ENCODE measurements around the gene RAB29.

Gene RAB29

DNA sequence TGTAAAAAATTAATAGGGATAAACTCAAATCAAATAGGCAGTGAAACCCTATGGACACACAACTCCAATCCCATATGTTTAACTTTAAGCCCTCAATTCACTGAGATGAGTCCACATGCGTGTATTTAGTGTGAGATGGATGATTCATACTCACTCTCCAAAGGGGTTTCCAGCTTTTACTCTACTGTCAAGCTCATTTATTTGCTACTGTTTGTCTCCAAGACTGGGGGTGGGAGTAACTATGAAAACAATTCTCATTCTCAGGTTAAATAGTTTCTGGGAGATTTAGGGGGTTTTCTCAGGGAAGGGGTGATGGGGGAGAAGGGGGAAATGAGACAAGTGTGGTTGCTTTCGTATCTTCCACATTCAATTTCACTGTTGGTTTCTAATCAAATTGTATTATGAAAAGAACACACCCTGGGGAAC, 2.7 kb downstream of the RAB29 start:
- TF ChIP-seq ZNF274 (IDR thresholded peaks at IDR 0.05; ENCODE audit: low read length) = no peak
- no peak for TF ChIP-seq ZNF274 (tag by site-specific recombination; IDR thresholded peaks at IDR 0.05; ENCODE audit: borderline replicate concordance)
- TF ChIP-seq ZNF530 (tag by site-specific recombination; IDR thresholded peaks at IDR 0.05; ENCODE audit: low read depth) = no peak
- H3K4me3 ChIP-seq (ENCODE audit: low read depth, low read length) = no peak overlapping the region
- H3K36me3 ChIP-seq (ENCODE audit: control insufficient read depth in 2 of 2, insufficient read depth in 1 of 2, low read length in 2 of 2) = peaks cover 0 to 13% of the 10 kb centered on the region in 2 experiments; a peak in 1 of 3 replicates
- ChIA-PET CTCF (interaction anchor here (0.6 to 1.2 kb wide), 4 partner anchors 14 to 35 kb away, joined by 3 to 6 read pairs (median 4); no protein-coding TSS in a partner anchor), POLR2A (no interaction called here)
- no peak overlapping the region for H3K27ac ChIP-seq (ENCODE audit: extremely low read depth, low read depth, low read length)
- H3K9me3 ChIP-seq (ENCODE audit: control insufficient read depth, insufficient read depth, low read depth, low read length) = no peaks in the 10 kb centered on the region
- H3K4me1 ChIP-seq (ENCODE audit: control insufficient read depth, insufficient read depth, low read length) = no peaks in the 10 kb centered on the region

DNA sequence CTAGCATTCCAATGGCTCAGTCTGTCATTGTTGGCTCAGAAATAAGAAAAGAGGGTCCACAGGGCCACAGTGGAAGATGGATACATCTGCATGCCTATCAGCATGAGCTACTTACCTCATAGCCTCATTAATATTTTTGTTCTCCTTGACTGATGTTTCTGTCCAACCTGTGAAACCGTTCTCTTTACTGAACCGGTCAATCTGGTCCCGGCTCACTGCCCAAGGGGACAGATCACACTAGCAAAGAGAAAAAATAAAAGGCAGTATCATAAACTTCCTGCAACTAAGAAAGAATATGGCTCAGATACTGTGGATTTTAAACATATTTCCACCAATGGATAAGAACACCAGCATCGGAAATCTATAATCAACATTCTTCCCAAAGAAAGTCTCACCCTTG, 4.7 kb downstream of the RAB29 start:
- no peaks in the 10 kb centered on the region for H3K9me3 ChIP-seq (ENCODE audit: control insufficient read depth, insufficient read depth, low read depth, low read length)
- CTCF ChIA-PET = interaction anchor here (0.6 to 1.7 kb wide), 3 partner anchors 11 to 137 kb away, joined by 3 to 8 read pairs (median 4); no protein-coding TSS in a partner anchor
- no peak overlapping the region for H3K27ac ChIP-seq (ENCODE audit: extremely low read depth, low read depth, low read length)
- H3K4me3 ChIP-seq (ENCODE audit: low read depth, low read length) = no peak overlapping the region
- TF ChIP-seq, protein P1, sequence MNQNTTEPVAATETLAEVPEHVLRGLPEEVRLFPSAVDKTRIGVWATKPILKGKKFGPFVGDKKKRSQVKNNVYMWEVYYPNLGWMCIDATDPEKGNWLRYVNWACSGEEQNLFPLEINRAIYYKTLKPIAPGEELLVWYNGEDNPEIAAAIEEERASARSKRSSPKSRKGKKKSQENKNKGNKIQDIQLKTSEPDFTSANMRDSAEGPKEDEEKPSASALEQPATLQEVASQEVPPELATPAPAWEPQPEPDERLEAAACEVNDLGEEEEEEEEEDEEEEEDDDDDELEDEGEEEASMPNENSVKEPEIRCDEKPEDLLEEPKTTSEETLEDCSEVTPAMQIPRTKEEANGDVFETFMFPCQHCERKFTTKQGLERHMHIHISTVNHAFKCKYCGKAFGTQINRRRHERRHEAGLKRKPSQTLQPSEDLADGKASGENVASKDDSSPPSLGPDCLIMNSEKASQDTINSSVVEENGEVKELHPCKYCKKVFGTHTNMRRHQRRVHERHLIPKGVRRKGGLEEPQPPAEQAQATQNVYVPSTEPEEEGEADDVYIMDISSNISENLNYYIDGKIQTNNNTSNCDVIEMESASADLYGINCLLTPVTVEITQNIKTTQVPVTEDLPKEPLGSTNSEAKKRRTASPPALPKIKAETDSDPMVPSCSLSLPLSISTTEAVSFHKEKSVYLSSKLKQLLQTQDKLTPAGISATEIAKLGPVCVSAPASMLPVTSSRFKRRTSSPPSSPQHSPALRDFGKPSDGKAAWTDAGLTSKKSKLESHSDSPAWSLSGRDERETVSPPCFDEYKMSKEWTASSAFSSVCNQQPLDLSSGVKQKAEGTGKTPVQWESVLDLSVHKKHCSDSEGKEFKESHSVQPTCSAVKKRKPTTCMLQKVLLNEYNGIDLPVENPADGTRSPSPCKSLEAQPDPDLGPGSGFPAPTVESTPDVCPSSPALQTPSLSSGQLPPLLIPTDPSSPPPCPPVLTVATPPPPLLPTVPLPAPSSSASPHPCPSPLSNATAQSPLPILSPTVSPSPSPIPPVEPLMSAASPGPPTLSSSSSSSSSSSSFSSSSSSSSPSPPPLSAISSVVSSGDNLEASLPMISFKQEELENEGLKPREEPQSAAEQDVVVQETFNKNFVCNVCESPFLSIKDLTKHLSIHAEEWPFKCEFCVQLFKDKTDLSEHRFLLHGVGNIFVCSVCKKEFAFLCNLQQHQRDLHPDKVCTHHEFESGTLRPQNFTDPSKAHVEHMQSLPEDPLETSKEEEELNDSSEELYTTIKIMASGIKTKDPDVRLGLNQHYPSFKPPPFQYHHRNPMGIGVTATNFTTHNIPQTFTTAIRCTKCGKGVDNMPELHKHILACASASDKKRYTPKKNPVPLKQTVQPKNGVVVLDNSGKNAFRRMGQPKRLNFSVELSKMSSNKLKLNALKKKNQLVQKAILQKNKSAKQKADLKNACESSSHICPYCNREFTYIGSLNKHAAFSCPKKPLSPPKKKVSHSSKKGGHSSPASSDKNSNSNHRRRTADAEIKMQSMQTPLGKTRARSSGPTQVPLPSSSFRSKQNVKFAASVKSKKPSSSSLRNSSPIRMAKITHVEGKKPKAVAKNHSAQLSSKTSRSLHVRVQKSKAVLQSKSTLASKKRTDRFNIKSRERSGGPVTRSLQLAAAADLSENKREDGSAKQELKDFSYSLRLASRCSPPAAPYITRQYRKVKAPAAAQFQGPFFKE (tag by site-specific recombination; IDR thresholded peaks at IDR 0.05; ENCODE audit: borderline replicate concordance) = no peak
- TF ChIP-seq ZNF292 (tag by site-specific recombination; IDR thresholded peaks at IDR 0.05; ENCODE audit: borderline replicate concordance, low read depth) (no peak), ZNF138 (tag by site-specific recombination; IDR thresholded peaks at IDR 0.05; ENCODE audit: borderline replicate concordance) (no peak), ZNF140 (tag by site-specific recombination; IDR thresholded peaks at IDR 0.05) (no peak), WT1 (tag by site-specific recombination; IDR thresholded peaks at IDR 0.05) (no peak), ZNF214 (tag by site-specific recombination; IDR thresholded peaks at IDR 0.05; ENCODE audit: borderline replicate concordance) (no peak), ZNF302 (tag by site-specific recombination; IDR thresholded peaks at IDR 0.05; ENCODE audit: low read depth) (no peak), ZNF776 (tag by site-specific recombination; IDR thresholded peaks at IDR 0.05; ENCODE audit: borderline replicate concordance) (no peak), ZNF169 (tag by site-specific recombination; IDR thresholded peaks at IDR 0.05) (no peak), ZNF10 (tag by site-specific recombination; IDR thresholded peaks at IDR 0.05) (no peak)
- TF ChIP-seq, protein P2, sequence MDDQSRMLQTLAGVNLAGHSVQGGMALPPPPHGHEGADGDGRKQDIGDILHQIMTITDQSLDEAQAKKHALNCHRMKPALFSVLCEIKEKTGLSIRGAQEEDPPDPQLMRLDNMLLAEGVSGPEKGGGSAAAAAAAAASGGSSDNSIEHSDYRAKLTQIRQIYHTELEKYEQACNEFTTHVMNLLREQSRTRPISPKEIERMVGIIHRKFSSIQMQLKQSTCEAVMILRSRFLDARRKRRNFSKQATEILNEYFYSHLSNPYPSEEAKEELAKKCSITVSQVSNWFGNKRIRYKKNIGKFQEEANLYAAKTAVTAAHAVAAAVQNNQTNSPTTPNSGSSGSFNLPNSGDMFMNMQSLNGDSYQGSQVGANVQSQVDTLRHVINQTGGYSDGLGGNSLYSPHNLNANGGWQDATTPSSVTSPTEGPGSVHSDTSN (CRISPR knock-in tag; IDR thresholded peaks at IDR 0.05) = no peak
- TF ChIP-seq, protein P3, sequence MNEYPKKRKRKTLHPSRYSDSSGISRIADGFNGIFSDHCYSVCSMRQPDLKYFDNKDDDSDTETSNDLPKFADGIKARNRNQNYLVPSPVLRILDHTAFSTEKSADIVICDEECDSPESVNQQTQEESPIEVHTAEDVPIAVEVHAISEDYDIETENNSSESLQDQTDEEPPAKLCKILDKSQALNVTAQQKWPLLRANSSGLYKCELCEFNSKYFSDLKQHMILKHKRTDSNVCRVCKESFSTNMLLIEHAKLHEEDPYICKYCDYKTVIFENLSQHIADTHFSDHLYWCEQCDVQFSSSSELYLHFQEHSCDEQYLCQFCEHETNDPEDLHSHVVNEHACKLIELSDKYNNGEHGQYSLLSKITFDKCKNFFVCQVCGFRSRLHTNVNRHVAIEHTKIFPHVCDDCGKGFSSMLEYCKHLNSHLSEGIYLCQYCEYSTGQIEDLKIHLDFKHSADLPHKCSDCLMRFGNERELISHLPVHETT (tag by site-specific recombination; IDR thresholded peaks at IDR 0.05) = no peak
- POLR2A ChIA-PET = interaction anchor here (0.6 to 1.3 kb wide), 2 partner anchors 21 to 375 kb away, joined by 4 to 5 read pairs; no protein-coding TSS in a partner anchor
- no peaks in the 10 kb centered on the region for H3K4me1 ChIP-seq (ENCODE audit: control insufficient read depth, insufficient read depth, low read length)
- H3K36me3 ChIP-seq (ENCODE audit: control insufficient read depth in 2 of 2, insufficient read depth in 1 of 2, low read length in 2 of 2) = peaks cover 0 to 13% of the 10 kb centered on the region in 2 experiments; a peak in 1 of 3 replicates

Data from HEK293 (cell line).